HG02798 (cell line): ENCODE results near the gene LYPD4.
"Not testable (repeated sequence)": the region's sequence is repeated elsewhere in the genome, so short reads cannot be mapped to it uniquely, and the experiment has no call there.

Experiments
- ATAC-seq: cut with Tn5 transposase; IDR thresholded peaks from one replicate; pipeline ENCODE4 v1.9.1; 2021; ENCODE audit warnings: mild to moderate bottlenecking; ENCODE audit not compliant: unreplicated experiment, poor library complexity

The LYPD4 gene

GRCh38 chr19:41875973-41876372 is 31.5 kb upstream of the LYPD4 start:
- not testable (repeated sequence) for ATAC-seq

- ATAC-seq: no peak
These were observed 28.5 kb upstream of the LYPD4 start for GRCh38 chr19:41872775-41873647.

DNA sequence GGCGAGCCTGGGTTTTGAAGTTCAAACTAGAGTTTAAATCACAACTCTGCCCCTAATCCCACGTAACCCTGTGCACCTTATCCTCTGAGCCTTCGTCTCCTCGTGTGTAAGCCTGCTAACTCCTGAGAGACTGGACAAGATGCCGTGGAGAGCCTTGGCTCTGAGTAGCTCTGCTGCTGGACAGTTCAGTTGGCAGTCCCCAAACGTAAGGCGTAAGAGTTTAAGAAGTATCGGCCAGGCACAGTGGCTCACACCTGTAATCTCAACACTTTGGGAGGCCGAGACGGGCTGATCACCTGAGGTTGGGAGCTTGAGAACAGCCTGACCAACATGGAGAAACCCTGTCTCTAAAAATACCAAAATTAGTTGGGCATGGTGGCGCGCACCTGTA is 27.9 kb upstream of the LYPD4 start:
- ATAC-seq: no peak

DNA sequence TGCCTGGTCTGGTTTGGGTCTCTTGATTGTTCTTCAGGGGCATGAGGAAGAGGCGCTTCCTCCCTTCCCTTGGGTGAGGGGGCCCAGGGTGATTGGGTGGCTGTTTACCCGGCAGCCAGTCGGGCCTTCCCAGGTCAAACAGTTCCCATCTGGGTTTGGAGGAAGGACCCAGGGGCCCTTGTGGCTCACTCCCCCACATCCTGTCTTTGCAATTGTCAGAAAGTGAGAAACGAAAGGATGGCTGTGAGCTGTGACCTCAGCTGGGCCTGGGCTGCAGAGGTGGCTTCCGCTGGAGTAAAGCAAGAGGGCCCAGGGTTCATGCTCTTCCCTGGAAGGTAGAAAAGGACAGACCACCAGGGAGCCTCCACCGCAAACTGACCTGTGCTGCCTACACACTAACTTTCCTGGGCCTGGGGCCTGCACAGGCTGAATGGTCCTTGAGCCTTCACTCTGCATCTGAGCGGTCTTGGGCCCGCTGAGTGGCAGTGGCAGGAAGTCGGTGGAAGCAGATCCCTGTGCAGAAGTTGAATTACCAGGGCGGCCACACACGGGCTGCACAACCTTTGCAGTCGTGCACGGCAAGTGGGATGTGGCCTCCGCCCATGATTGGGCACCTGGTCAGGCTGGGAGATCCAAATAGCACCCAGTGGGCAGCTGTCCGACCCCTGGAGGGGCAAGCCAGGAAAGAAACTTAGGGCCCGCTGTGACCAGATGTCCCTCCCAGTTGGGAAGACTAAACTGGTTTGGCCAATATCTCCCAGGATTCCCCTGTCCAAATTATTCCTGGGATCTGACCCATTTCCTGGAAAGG is 27.3 kb upstream of the LYPD4 start:
- ATAC-seq: peak; percentile 58

GRCh38 chr19:41870401-41870873 is 26.0 kb upstream of the LYPD4 start:
- ATAC-seq: no peak

- ATAC-seq: no peak
These were observed 25.0 kb upstream of the LYPD4 start for GRCh38 chr19:41869374-41869955.

DNA sequence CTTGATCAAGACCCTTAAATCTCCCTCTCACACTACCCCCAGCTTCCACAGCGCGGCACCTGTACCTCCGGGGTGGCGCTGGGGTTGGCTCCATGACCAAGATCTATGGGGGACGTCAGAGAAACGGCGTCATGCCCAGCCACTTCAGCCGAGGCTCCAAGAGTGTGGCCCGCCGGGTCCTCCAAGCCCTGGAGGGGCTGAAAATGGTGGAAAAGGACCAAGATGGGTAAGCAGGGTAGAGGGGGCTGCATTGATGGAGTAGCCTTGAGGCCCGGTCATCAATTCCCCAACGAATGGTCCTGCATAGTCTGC is 24.5 kb upstream of the LYPD4 start:
- no peak for ATAC-seq

GRCh38 chr19:41868120-41868988 is 23.9 kb upstream of the LYPD4 start:
- ATAC-seq: no peak

- no peak for ATAC-seq
These were observed 21.8 kb upstream of the LYPD4 start for GRCh38 chr19:41866284-41866683.

DNA sequence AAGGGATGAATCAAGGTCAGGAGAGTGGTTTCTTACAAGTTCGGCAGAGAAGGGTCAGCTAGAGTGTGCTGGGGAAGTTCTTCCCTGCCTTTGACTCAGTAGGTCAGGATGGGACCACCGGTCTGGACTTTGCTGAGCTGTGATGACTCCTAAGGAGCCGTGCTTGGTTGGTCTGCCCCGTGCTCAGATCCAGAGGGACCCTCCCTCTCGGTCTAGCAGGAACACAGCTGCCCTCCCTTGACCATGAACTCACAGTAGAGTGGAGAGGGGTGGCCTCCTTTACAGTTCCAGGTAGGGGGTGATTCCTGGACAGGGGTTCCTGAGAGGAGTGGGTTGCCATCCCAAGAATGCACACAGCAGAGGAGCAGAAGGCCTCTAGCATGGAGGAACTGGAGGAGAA is 19.9 kb upstream of the LYPD4 start:
- ATAC-seq: no peak

DNA sequence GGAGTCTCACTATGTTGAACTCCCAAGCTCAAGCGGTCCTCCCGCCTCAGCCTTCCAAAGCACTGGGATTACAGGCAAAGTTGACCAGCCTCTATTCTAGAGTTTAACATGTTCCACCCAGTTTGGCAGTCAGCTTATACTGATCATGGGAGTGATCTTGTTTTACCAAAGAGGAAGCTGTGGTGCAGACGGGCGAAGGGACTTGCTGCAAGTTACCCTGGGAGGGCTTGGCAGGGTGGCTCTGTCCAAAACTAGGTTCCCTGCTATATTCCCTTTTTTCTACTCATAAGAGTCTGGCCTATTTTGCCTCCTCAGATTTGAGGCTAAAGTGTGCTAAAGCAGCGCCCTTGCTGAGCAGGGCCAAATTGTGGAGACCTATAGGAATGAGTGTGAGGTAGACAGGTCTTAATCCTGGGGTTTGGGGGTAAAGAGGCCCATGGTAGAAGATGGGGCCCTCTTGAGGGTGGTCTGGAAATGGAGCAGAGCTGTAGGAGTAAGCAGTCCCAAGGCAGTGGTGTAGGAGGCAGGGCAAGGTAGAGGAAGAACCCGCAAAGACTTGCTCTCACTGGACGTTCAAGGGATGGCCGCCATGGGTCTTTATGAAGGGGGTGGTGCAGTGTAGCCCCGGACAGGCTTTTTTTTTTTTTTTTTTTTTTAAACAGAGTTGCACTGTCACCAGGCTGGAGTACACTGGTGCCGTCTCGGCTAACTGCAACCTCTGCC is 18.9 kb upstream of the LYPD4 start:
- no peak for ATAC-seq

DNA sequence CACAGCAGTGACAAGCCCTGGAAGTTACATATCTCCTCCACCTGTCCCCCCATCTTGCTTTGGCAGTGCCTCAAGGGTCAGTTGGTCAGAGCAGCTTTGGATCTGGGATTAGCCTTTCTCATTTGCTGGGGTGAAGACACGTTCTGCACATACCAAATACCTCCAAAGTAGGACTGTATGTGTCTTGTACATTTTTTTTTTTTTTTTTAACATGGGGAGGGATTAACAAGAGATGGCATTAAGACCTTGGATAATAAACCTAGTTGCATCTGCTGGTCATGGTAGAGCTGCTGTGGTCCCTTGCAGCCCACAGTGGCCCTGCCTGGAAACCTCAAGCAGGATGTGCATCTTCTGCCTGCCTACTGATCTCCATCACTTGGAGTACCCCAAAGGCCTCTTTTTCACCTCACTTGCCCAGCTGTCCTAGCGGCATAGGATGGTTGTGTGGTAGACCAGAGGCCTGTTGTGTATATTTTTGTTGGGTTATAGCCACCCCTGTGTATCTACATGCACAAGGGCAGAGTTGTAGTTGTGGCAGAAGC is 18.0 kb upstream of the LYPD4 start:
- ATAC-seq: no peak

DNA sequence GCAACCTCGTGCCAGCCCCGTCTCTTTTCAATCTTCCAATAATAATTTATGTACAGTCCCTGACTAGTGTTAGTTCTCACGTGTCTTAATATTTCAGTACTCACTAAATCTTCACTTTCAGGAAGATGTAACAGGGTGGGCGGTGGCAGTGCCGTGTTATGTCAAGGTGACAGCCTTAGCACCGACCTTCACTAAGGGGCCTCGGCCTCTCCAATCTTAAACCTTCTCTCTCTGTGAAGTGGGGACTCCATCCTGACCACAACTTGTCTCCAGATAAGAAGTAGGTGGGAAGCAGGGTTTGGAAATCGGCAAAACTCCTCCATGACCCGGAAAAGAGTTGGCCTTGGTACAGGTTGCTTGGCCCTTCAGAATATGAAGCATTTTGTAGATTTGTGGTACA is 17.4 kb upstream of the LYPD4 start:
- ATAC-seq: no peak

DNA sequence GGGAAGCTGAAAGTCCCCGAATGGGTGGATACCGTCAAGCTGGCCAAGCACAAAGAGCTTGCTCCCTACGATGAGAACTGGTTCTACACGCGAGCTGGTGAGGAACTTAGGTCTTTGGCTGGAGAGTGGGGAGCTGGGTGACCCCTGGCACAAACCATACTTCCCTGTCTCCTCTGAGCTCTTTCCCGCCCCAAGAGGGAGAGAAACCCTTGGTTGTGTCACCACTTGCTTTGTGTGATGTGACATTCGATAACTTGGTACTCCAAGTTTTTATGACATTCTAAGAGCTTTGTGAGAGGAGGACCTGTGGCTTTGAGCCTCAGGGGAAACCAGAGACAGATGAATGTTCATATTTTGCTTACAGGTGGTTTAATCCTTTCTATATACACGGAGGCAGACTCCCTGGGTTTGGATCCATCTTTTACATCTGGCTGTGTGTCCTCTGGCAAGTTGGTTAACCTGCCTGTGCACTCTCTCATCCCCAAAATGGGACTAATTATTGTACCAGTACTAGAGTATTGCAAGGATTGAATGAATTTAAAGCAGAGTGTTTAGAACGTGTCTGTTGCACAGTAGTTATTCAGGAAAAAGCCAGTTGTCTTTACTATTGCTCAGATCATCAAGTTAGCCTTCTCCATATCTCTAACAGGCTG is 16.8 kb upstream of the LYPD4 start:
- no peak for ATAC-seq

- ATAC-seq: no peak
These were observed 16.1 kb upstream of the LYPD4 start for GRCh38 chr19:41860419-41861115.

- peak; percentile 84 for ATAC-seq
These were observed 15.3 kb upstream of the LYPD4 start, which contains the start of gene RPS19 for GRCh38 chr19:41859618-41860418. Gene RPS19, plus strand, starts transcription at chr19:41860255. Its CDS starts 520 bp downstream, at chr19:41860775.

DNA sequence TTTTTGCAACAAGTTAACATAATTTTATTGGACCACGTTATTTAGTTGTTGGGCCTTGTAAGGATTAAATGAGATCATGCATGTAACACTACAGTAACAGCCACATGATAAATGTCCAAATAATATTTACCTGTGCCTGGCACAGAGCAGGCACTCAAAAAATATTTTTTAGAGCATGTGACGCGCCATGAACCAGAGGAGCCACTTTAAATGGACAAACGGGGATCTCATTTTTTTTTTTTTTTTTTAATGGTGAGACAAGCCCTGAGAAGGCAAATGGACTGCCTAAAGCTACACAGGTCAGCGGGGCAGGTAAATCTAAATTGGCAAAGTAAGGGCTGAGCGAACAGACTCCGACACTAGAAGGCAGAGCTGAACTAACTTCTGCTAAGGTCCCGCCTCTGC is 14.7 kb upstream of the LYPD4 start:
- ATAC-seq: no peak
